ENCODE measurements around the gene ZMAT5.

DNA sequence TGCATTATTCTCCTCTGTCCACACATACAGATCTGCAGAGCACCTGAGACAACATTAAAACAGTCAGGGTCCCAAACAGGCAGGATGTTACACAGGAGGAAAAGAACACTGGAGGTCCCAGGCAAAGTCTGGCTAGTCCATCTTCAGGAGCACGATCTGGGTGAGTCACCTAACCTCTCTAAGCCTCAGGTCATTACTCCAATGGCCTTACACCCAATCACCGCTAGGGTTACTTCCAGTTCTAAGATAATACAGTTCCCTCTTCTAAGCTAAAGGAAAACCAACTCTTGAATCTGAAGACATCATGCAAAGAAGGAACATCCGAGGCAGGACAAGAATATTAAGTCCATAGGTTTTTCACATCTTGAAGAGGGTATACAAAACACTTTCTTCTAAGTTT, 46.8 kb upstream of the ZMAT5 start:
- TF ChIP-seq, protein P1, sequence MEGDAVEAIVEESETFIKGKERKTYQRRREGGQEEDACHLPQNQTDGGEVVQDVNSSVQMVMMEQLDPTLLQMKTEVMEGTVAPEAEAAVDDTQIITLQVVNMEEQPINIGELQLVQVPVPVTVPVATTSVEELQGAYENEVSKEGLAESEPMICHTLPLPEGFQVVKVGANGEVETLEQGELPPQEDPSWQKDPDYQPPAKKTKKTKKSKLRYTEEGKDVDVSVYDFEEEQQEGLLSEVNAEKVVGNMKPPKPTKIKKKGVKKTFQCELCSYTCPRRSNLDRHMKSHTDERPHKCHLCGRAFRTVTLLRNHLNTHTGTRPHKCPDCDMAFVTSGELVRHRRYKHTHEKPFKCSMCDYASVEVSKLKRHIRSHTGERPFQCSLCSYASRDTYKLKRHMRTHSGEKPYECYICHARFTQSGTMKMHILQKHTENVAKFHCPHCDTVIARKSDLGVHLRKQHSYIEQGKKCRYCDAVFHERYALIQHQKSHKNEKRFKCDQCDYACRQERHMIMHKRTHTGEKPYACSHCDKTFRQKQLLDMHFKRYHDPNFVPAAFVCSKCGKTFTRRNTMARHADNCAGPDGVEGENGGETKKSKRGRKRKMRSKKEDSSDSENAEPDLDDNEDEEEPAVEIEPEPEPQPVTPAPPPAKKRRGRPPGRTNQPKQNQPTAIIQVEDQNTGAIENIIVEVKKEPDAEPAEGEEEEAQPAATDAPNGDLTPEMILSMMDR (IDR thresholded peaks at IDR 0.05) = no peak
- TF ChIP-seq POLR2A (IDR thresholded peaks at IDR 0.05) = no peak
